ENCODE measurements around the gene HOMER1. TPM values are rescaled to one million over a fixed set of nuclear protein-coding genes. Genes with fewer than 3 reads are reported as not detected.

HOMER1 gene
- total and polyA plus RNA-seq, 2 of the 13 experiments (the other 11 are each of a cell fraction or from before 2014, with no cell fraction given) = 5.3 to 24.8 TPM

GRCh38 chr5:79436821-79437220 lies 77.1 kb downstream of the HOMER1 start (continued):
- TF ChIP-seq ZNF704 (CRISPR knock-in tag; IDR thresholded peaks at IDR 0.05; ENCODE audit: borderline replicate concordance) (no peak), HBP1 (CRISPR knock-in tag; IDR thresholded peaks at IDR 0.05; ENCODE audit: low read depth) (no peak), ZBTB49 (CRISPR knock-in tag; IDR thresholded peaks at IDR 0.05; ENCODE audit: borderline replicate concordance) (no peak), ZNF549 (CRISPR knock-in tag; IDR thresholded peaks at IDR 0.05) (no peak)

- Histone ChIP-seq H4K20me1 (ENCODE audit: insufficient read depth, low read length) (no peaks in the 10 kb centered on the region), H3K9me3 (ENCODE audit: low read length) (no peaks in the 10 kb centered on the region), H3K4me1 (ENCODE audit: insufficient read depth, low read length) (peaks cover 9% of the 10 kb centered on the region), H3K79me2 (ENCODE audit: insufficient read depth, low read length) (no peaks in the 10 kb centered on the region), H3K9ac (ENCODE audit: insufficient read depth, low read depth, low read length) (no peak overlapping the region), H3K27me3 (ENCODE audit: control insufficient read depth in 1 of 2, insufficient read depth in 2 of 2, low read length in 2 of 2) (no peaks in the 10 kb centered on the region), H3K27ac (ENCODE audit: extremely low read length, insufficient read depth, low read length) (peak overlapping the region; percentile 21), H2AFZ (ENCODE audit: low read length) (no peak overlapping the region), H3K4me3 (replicated peaks in 1 of 3; ENCODE audit: insufficient read depth in 1 of 3, low read depth in 2 of 3, low read length in 3 of 3) (no peak overlapping the region), H3K36me3 (replicated peaks in 1 of 2; ENCODE audit: control insufficient read depth in 1 of 2, insufficient read depth in 2 of 2, low read length in 2 of 2) (peaks cover 0 to 15% of the 10 kb centered on the region in 2 experiments; a peak in 2 of 5 replicates), H3K4me2 (ENCODE audit: low read depth, low read length) (no peak overlapping the region)
- DNase-seq (ENCODE audit: low spot score) (peak; percentile 84), ATAC-seq (peak; percentile 99), FAIRE-seq (peak; percentile 89)
- CTCF ChIA-PET (ENCODE audit: low intra/inter-chr PET ratio, low total read pairs) = no interaction called here
- in situ Hi-C loops (cut with HindIII; ENCODE audit: extremely low pct_ligation_motif_present, low pct_unique_long_range_greater_than_20kb) = no loop called here
- intact Hi-C loops (cut with micrococcal nuclease; ENCODE audit: unreplicated experiment) = no loop called here
- BruUV-seq (replicated peaks) = no TSS peak
- WGBS (ENCODE audit: low lambda C conversion rate) = 63% methylated on average over 3 of the region's 3 CpGs
- POLR2A ChIA-PET = no interaction called here
- TF ChIP-seq ZNF574 (CRISPR knock-in tag; IDR thresholded peaks at IDR 0.05) = no peak
- TF ChIP-seq MLX (CRISPR knock-in tag; IDR thresholded peaks at IDR 0.05) = no peak
- no peak for TF ChIP-seq ZBTB46 (CRISPR knock-in tag; IDR thresholded peaks at IDR 0.05; ENCODE audit: borderline replicate concordance)
- no peak for TF ChIP-seq U2AF1 (optimal IDR thresholded peaks at IDR 0.05; ENCODE audit: low read depth, low read length)
- no peak for TF ChIP-seq ZNF557 (CRISPR knock-in tag; IDR thresholded peaks at IDR 0.05)
- no peak for TF ChIP-seq ZMYM3 (CRISPR knock-in tag; IDR thresholded peaks at IDR 0.05)
- TF ChIP-seq AGO2 (optimal IDR thresholded peaks at IDR 0.05; ENCODE audit: low read depth, low read length) = no peak
- no peak for TF ChIP-seq SRSF1 (optimal IDR thresholded peaks at IDR 0.05; ENCODE audit: low read depth, low read length)
These were observed 77.7 kb downstream of the HOMER1 start for GRCh38 chr5:79436224-79436623.
